Glutamatergic neuron (in vitro differentiated cells): ENCODE measurements around the gene RARB. TPM values are rescaled to one million over a fixed set of nuclear protein-coding genes. Genes with fewer than 3 reads are reported as not detected.

Experiments used
- DNase-seq: peaks from one replicate; pipeline ENCODE4 v3.0.0; 2022
- H3K27ac Mint-ChIP-seq: one replicate; pipeline ENCODE4 v1.8.0; 2020; ENCODE audit warnings: mild to moderate bottlenecking, mixed read lengths, inconsistent platforms; ENCODE audit not compliant: unreplicated experiment
- H3K27me3 Mint-ChIP-seq: one replicate; pipeline ENCODE4 v1.8.0; 2020; ENCODE audit warnings: mild to moderate bottlenecking, moderate library complexity, mixed read lengths, inconsistent platforms; ENCODE audit not compliant: unreplicated experiment
- H3K36me3 Mint-ChIP-seq: one replicate; pipeline ENCODE4 v1.8.0; 2020; ENCODE audit warnings: mild to moderate bottlenecking, mixed read lengths, inconsistent platforms; ENCODE audit not compliant: unreplicated experiment
- H3K4me1 Mint-ChIP-seq: one replicate; pipeline ENCODE4 v1.8.0; 2020; ENCODE audit warnings: mild to moderate bottlenecking, low read depth, mixed read lengths, inconsistent platforms; ENCODE audit not compliant: unreplicated experiment
- H3K4me3 Mint-ChIP-seq: one replicate; pipeline ENCODE4 v1.8.0; 2020; ENCODE audit warnings: mild to moderate bottlenecking, mixed read lengths, inconsistent platforms; ENCODE audit not compliant: unreplicated experiment
- H3K9me3 Mint-ChIP-seq: one replicate; pipeline ENCODE4 v1.8.0; 2020; ENCODE audit warnings: mild to moderate bottlenecking, moderate library complexity, mixed read lengths, inconsistent platforms; ENCODE audit not compliant: unreplicated experiment
- CTCF ChIP-seq: fragments of 200-600 bp; sonication (generic); IDR thresholded peaks from one replicate; pipeline ENCODE4 v1.5.0; 2021; ENCODE audit not compliant: partially characterized antibody, unreplicated experiment
- total RNA-seq: library from RNA; stranded (reverse); fragmentation: NEBNext Ultra II Directional; extraction: Animal tissue kit (Norgen Biotek cat#: 25700); gene quantifications from one replicate; pipeline ENCODE4 v1.2.1, GENCODE V29; 2021; ENCODE audit not compliant: unreplicated experiment

RARB gene
- total RNA-seq, 1 donor from 2014 or later: 1.2 TPM

GRCh38 chr3:25558121-25558520, 130.1 kb downstream of the RARB start:
- no peaks in the 10 kb centered on the region for H3K9me3 Mint-ChIP-seq
- no peak for TF ChIP-seq CTCF
- no peak overlapping the region for H3K4me3 Mint-ChIP-seq
- H3K27me3 Mint-ChIP-seq: no peaks in the 10 kb centered on the region
- no peak overlapping the region for H3K27ac Mint-ChIP-seq
- no peak for DNase-seq
- peaks cover 9% of the 10 kb centered on the region for H3K4me1 Mint-ChIP-seq
- no peaks in the 10 kb centered on the region for H3K36me3 Mint-ChIP-seq

- DNase-seq: no peak
- no peak overlapping the region for H3K4me3 Mint-ChIP-seq
- no peak for TF ChIP-seq CTCF
- H3K4me1 Mint-ChIP-seq: peaks cover 7% of the 10 kb centered on the region
- no peak overlapping the region for H3K27ac Mint-ChIP-seq
- H3K36me3 Mint-ChIP-seq: no peaks in the 10 kb centered on the region
- H3K9me3 Mint-ChIP-seq: no peaks in the 10 kb centered on the region
- no peaks in the 10 kb centered on the region for H3K27me3 Mint-ChIP-seq
Observed at GRCh38 chr3:25558796-25559195, 130.7 kb downstream of the RARB start.

- Mint-ChIP-seq H3K4me3 (no peak overlapping the region), H3K4me1 (peaks cover 4% of the 10 kb centered on the region), H3K9me3 (peaks cover 4% of the 10 kb centered on the region), H3K27ac (no peak overlapping the region), H3K27me3 (no peaks in the 10 kb centered on the region), H3K36me3 (no peaks in the 10 kb centered on the region)
- no peak for TF ChIP-seq CTCF
- DNase-seq: no peak
Observed at GRCh38 chr3:25563601-25564000, 135.5 kb downstream of the RARB start.

GRCh38 chr3:25564075-25564474, 136.0 kb downstream of the RARB start:
- TF ChIP-seq CTCF: no peak
- Mint-ChIP-seq H3K27ac (no peak overlapping the region), H3K4me1 (peaks cover 4% of the 10 kb centered on the region), H3K4me3 (no peak overlapping the region), H3K9me3 (peaks cover 4% of the 10 kb centered on the region), H3K27me3 (no peaks in the 10 kb centered on the region), H3K36me3 (no peaks in the 10 kb centered on the region)
- no peak for DNase-seq

GRCh38 chr3:25565807-25566206, 137.7 kb downstream of the RARB start:
- Mint-ChIP-seq H3K36me3 (no peaks in the 10 kb centered on the region), H3K4me3 (no peak overlapping the region), H3K9me3 (peaks cover 4% of the 10 kb centered on the region), H3K27me3 (no peaks in the 10 kb centered on the region), H3K27ac (no peak overlapping the region), H3K4me1 (peaks cover 15% of the 10 kb centered on the region)
- DNase-seq: no peak
- no peak for TF ChIP-seq CTCF
